Measurements from ENCODE around the gene QRICH2.
A peak's percentile ranks its signal among the peaks of the same experiment; 100 is the strongest.
"Not testable (repeated sequence)": the region's sequence is repeated elsewhere in the genome, so short reads cannot be mapped to it uniquely, and the experiment has no call there.

The QRICH2 gene

GRCh38 chr17:76270770-76271668 is 37.1 kb downstream of the QRICH2 start:
- Mint-ChIP-seq H3K27me3 (peaks cover 10% of the 10 kb centered on the region), H3K9me3 (no peaks in the 10 kb centered on the region), H3K4me3 (peak overlapping the region; percentile 96), H3K36me3 (peaks cover 50% of the 10 kb centered on the region), H3K4me1 (peaks cover 66% of the 10 kb centered on the region), H3K27ac (peak overlapping the region; percentile 93)
- peak; percentile 50 for DNase-seq
- CTCF ChIA-PET = interaction anchor here (0.8 to 2.7 kb wide), 6 partner anchors 15 to 149 kb away, joined by 3 to 11 read pairs (median 3); no protein-coding TSS in a partner anchor

GRCh38 chr17:76270127-76270592 is 37.9 kb downstream of the QRICH2 start:
- H3K27me3 Mint-ChIP-seq = peaks cover 10% of the 10 kb centered on the region
- CTCF ChIA-PET = interaction anchor here (1.1 to 2.7 kb wide), 2 partner anchors 90 to 145 kb away, joined by 3 to 11 read pairs; no protein-coding TSS in a partner anchor
- peak; percentile 38 for DNase-seq
- H3K9me3 Mint-ChIP-seq = no peaks in the 10 kb centered on the region
- H3K4me3 Mint-ChIP-seq = peak overlapping the region; percentile 96
- peaks cover 65% of the 10 kb centered on the region for H3K4me1 Mint-ChIP-seq
- peak overlapping the region; percentile 99 for H3K27ac Mint-ChIP-seq
- peaks cover 53% of the 10 kb centered on the region for H3K36me3 Mint-ChIP-seq

GRCh38 chr17:76268991-76269981 is 38.8 kb downstream of the QRICH2 start:
- no peaks in the 10 kb centered on the region for H3K9me3 Mint-ChIP-seq
- H3K4me1 Mint-ChIP-seq = peaks cover 63% of the 10 kb centered on the region
- H3K27ac Mint-ChIP-seq = peak overlapping the region; percentile 99
- peak overlapping the region; percentile 96 for H3K4me3 Mint-ChIP-seq
- H3K27me3 Mint-ChIP-seq = peaks cover 10% of the 10 kb centered on the region
- CTCF ChIA-PET = interaction anchor here (1.0 to 2.0 kb wide), 9 partner anchors 10 to 148 kb away, joined by 3 to 13 read pairs (median 5); no protein-coding TSS in a partner anchor
- H3K36me3 Mint-ChIP-seq = peaks cover 56% of the 10 kb centered on the region
- peak; percentile 40 for DNase-seq

- Mint-ChIP-seq H3K4me3 (peak overlapping the region; percentile 96), H3K4me1 (peaks cover 63% of the 10 kb centered on the region), H3K27me3 (peaks cover 10% of the 10 kb centered on the region), H3K27ac (peak overlapping the region; percentile 99), H3K36me3 (peaks cover 56% of the 10 kb centered on the region), H3K9me3 (no peaks in the 10 kb centered on the region)
- DNase-seq = peak; percentile 83
- CTCF ChIA-PET = interaction anchor here (1.0 to 2.0 kb wide), 8 partner anchors 11 to 146 kb away, joined by 4 to 13 read pairs (median 6); no protein-coding TSS in a partner anchor
Observed at GRCh38 chr17:76268015-76268749, 39.9 kb downstream of the QRICH2 start.

GRCh38 chr17:76267581-76268001 is 40.5 kb downstream of the QRICH2 start:
- Mint-ChIP-seq H3K4me1 (peaks cover 63% of the 10 kb centered on the region), H3K27ac (peak overlapping the region; percentile 99), H3K4me3 (peak overlapping the region; percentile 96), H3K36me3 (peaks cover 61% of the 10 kb centered on the region)
- H3K9me3 Mint-ChIP-seq, H3K27me3 Mint-ChIP-seq: not testable (repeated sequence)
- peak; percentile 59 for DNase-seq
- CTCF ChIA-PET = interaction anchor here (1.3 to 2.0 kb wide), 6 partner anchors 12 to 146 kb away, joined by 3 to 13 read pairs (median 8); no protein-coding TSS in a partner anchor

- peak overlapping the region; percentile 99 for H3K27ac Mint-ChIP-seq
- H3K36me3 Mint-ChIP-seq = peaks cover 61% of the 10 kb centered on the region
- peak overlapping the region; percentile 96 for H3K4me3 Mint-ChIP-seq
- CTCF ChIA-PET = interaction anchor here (1.0 to 2.0 kb wide), 4 partner anchors 11 to 87 kb away, joined by 3 to 13 read pairs (median 3); no protein-coding TSS in a partner anchor
- H3K4me1 Mint-ChIP-seq = peaks cover 63% of the 10 kb centered on the region
- no peak for DNase-seq
- H3K9me3 Mint-ChIP-seq = no peaks in the 10 kb centered on the region
- peaks cover 5% of the 10 kb centered on the region for H3K27me3 Mint-ChIP-seq
Observed at GRCh38 chr17:76267051-76267576, 41.0 kb downstream of the QRICH2 start.

GRCh38 chr17:76266244-76266938 is 41.7 kb downstream of the QRICH2 start:
- Mint-ChIP-seq H3K36me3 (peaks cover 56% of the 10 kb centered on the region), H3K27me3 (peaks cover 5% of the 10 kb centered on the region), H3K9me3 (no peaks in the 10 kb centered on the region), H3K4me3 (peak overlapping the region; percentile 96), H3K27ac (peak overlapping the region; percentile 99), H3K4me1 (peaks cover 63% of the 10 kb centered on the region)
- DNase-seq = peak; percentile 65
- CTCF ChIA-PET = interaction anchor here (1.0 to 1.3 kb wide), 3 partner anchors 10 to 86 kb away, joined by 3 read pairs; no protein-coding TSS in a partner anchor

- Mint-ChIP-seq H3K4me1 (peaks cover 61% of the 10 kb centered on the region), H3K27ac (peak overlapping the region; percentile 99), H3K9me3 (no peaks in the 10 kb centered on the region), H3K27me3 (peaks cover 5% of the 10 kb centered on the region), H3K4me3 (peak overlapping the region; percentile 96), H3K36me3 (peaks cover 53% of the 10 kb centered on the region)
- CTCF ChIA-PET = interaction anchor here (1.0 to 4.1 kb wide), 6 partner anchors 9 to 76 kb away, joined by 3 to 39 read pairs (median 3); no protein-coding TSS in a partner anchor
- peak; percentile 75 for DNase-seq
Observed at GRCh38 chr17:76265624-76266243, 42.3 kb downstream of the QRICH2 start.

GRCh38 chr17:76264755-76265623 is 43.1 kb downstream of the QRICH2 start, which contains the start of gene UBALD2:
Gene UBALD2 (plus strand): TSS chr17:76265348. CDS start chr17:76265506, 158 bp downstream.
- Mint-ChIP-seq H3K27ac (peak within 1 kb of the TSS; percentile 99), H3K9me3 (no peaks in the 10 kb centered on the region), H3K36me3 (peaks cover 49% of the 10 kb centered on the region), H3K27me3 (peaks cover 5% of the 10 kb centered on the region), H3K4me1 (peaks cover 60% of the 10 kb centered on the region), H3K4me3 (peak within 1 kb of the TSS; percentile 96)
- peak; percentile 99 for DNase-seq
- CTCF ChIA-PET = interaction anchor here (1.0 to 4.1 kb wide), 7 partner anchors 9 to 76 kb away, joined by 3 to 39 read pairs (median 4); no protein-coding TSS in a partner anchor

DNA sequence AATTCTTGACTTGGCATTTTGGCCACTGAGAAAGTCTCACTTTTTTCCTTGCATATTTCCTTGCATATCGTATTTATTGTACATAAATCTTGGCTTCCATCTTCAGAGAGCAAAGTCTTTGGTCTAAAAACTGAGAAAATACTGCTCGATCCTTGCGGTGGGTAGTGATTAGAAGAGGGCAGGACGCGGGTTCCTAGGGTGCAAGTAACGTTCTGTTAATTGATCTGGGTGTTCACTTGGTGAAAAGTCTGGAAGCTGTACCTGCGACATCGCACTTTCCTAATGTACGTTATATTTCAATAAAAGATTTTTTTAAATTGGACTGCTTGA is 43.7 kb downstream of the QRICH2 start:
- Mint-ChIP-seq H3K9me3 (no peaks in the 10 kb centered on the region), H3K27ac (peak overlapping the region; percentile 98), H3K4me3 (peak overlapping the region; percentile 65), H3K36me3 (peaks cover 43% of the 10 kb centered on the region), H3K4me1 (peaks cover 56% of the 10 kb centered on the region), H3K27me3 (peaks cover 5% of the 10 kb centered on the region)
- CTCF ChIA-PET = interaction anchor here (1.0 to 4.1 kb wide), 7 partner anchors 8 to 75 kb away, joined by 3 to 39 read pairs (median 4); no protein-coding TSS in a partner anchor
- no peak for DNase-seq

DNA sequence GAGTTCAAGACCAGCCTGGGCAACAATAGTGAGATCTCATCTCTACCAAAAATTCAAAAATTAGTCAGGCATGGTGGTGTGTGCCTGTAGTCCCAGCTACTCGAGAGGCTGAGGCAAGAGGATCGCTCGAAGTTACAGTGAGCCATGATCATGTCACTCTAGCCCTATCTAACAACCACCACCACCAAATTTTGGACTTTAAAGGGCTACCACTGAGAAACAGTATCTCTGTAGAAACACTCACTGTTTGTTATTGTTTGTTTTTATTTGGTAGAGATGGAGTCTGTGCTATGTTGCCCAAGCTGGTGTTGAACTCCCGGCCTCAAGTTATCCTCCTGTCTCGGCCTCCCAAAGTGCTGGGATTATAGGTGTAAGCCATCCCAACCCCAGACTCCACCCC is 44.2 kb downstream of the QRICH2 start:
- Mint-ChIP-seq H3K4me3 (peak overlapping the region; percentile 65), H3K27me3 (peaks cover 5% of the 10 kb centered on the region), H3K9me3 (no peaks in the 10 kb centered on the region), H3K36me3 (peaks cover 39% of the 10 kb centered on the region), H3K27ac (peak overlapping the region; percentile 98), H3K4me1 (peaks cover 54% of the 10 kb centered on the region)
- CTCF ChIA-PET = interaction anchor here (1.0 to 4.1 kb wide), 7 partner anchors 10 to 143 kb away, joined by 3 to 39 read pairs (median 4); no protein-coding TSS in a partner anchor
- no peak for DNase-seq
